ENCODE data around the gene KDM4B. TPM values are rescaled to one million over a fixed set of nuclear protein-coding genes. Genes with fewer than 3 reads are reported as not detected.
A peak's percentile ranks its signal among the peaks of the same experiment; 100 is the strongest.

The KDM4B gene
- total and polyA plus RNA-seq, 7 donors: 9.3 to 45.9 (median 29.5) TPM

GRCh38 chr19:5006201-5006600, 37.3 kb downstream of the KDM4B start:
- H3K4me1 ChIP-seq: peaks cover 13% of the 10 kb centered on the region
- ATAC-seq: peak in 1 of 4 donors; percentile 24
- 59 to 78% (median 63%) methylated on average over 9 to 10 of the region's 10 CpGs for WGBS, 3 donors
- no peak overlapping the region for H3K4me3 ChIP-seq
- H3K27me3 ChIP-seq (ENCODE audit: insufficient read depth in 3 of 3, low read length in 2 of 3): no peaks in the 10 kb centered on the region
- no peak for DNase-seq
- no peak overlapping the region for H3K27ac ChIP-seq
- no peak for TF ChIP-seq CTCF (IDR thresholded peaks at IDR 0.05)
- no peaks in the 10 kb centered on the region for H3K9me3 ChIP-seq
- no peaks in the 10 kb centered on the region for H3K36me3 ChIP-seq (ENCODE audit: insufficient read depth in 1 of 2, low read depth in 1 of 2)
- intact Hi-C loops (cut with DNase I): no loop called here

- no peak for DNase-seq
- Histone ChIP-seq H3K4me3 (no peak overlapping the region), H3K9me3 (no peaks in the 10 kb centered on the region), H3K27ac (no peak overlapping the region), H3K4me1 (peaks cover 12% of the 10 kb centered on the region), H3K36me3 (ENCODE audit: insufficient read depth in 1 of 2, low read depth in 1 of 2) (no peaks in the 10 kb centered on the region), H3K27me3 (ENCODE audit: insufficient read depth in 3 of 3, low read length in 2 of 3) (no peaks in the 10 kb centered on the region)
- intact Hi-C loops (cut with DNase I): no loop called here
- WGBS, 3 donors: 90 to 95% (median 93%) methylated on average over 13 of the region's 13 CpGs
- ATAC-seq: no peak
- no peak for TF ChIP-seq CTCF (IDR thresholded peaks at IDR 0.05)
Observed at GRCh38 chr19:5006821-5007220, 37.9 kb downstream of the KDM4B start.

GRCh38 chr19:5011476-5012238, 42.7 kb downstream of the KDM4B start:
- Histone ChIP-seq H3K27me3 (ENCODE audit: insufficient read depth in 3 of 3, low read length in 2 of 3) (no peaks in the 10 kb centered on the region), H3K4me1 (no peaks in the 10 kb centered on the region), H3K9me3 (no peaks in the 10 kb centered on the region), H3K27ac (no peak overlapping the region), H3K36me3 (ENCODE audit: insufficient read depth in 1 of 2, low read depth in 1 of 2) (peaks cover 0 to 6% of the 10 kb centered on the region in 2 donors), H3K4me3 (no peak overlapping the region)
- DNase-seq (no peak), ATAC-seq (peak in 2 of 4 donors; percentile 35 to 55)
- no peak for TF ChIP-seq CTCF (IDR thresholded peaks at IDR 0.05)
- intact Hi-C loops (cut with DNase I): no loop called here
- WGBS, 3 donors: 80 to 81% (median 81%) methylated on average over 23 to 26 of the region's 26 CpGs

- DNase-seq (no peak), ATAC-seq (no peak)
- Histone ChIP-seq H3K4me3 (no peak overlapping the region), H3K27ac (no peak overlapping the region), H3K36me3 (ENCODE audit: insufficient read depth in 1 of 2, low read depth in 1 of 2) (peaks cover 0 to 18% of the 10 kb centered on the region in 2 donors), H3K9me3 (no peaks in the 10 kb centered on the region), H3K4me1 (no peaks in the 10 kb centered on the region), H3K27me3 (ENCODE audit: insufficient read depth in 3 of 3, low read length in 2 of 3) (no peaks in the 10 kb centered on the region)
- intact Hi-C loops (cut with DNase I): no loop called here
- WGBS, 3 donors: 92% methylated on average over 25 of the region's 25 CpGs
- TF ChIP-seq CTCF (IDR thresholded peaks at IDR 0.05): no peak
Observed at GRCh38 chr19:5012688-5013457, 44.0 kb downstream of the KDM4B start.

Data from psoas muscle (tissue), 8 donors.